AG04450 (cell line): ENCODE data around the gene RANBP6. TPM values are rescaled to one million over a fixed set of nuclear protein-coding genes. Genes with fewer than 3 reads are reported as not detected.

ENCODE experiments used
- CTCF ChIA-PET: fragments of 300-600, 350-600 bp; formaldehyde crosslinking; extraction: SDS; loops from one replicate; lab custom pipeline; 2022; ENCODE audit warnings: antibody characterized with exemption, inconsistent platforms; lab: Charles Lee
- POLR2A ChIA-PET: fragments of 350-600 bp; formaldehyde crosslinking; extraction: SDS; loops from one replicate; lab custom pipeline; 2021; ENCODE audit warnings: antibody characterized with exemption, inconsistent platforms; lab: Yijun Ruan, JAX
- DNase-seq: peaks from one replicate; pipeline ENCODE4 v3.0.0-alpha.2; 2011; ENCODE audit warnings: low read depth, low spot score
- H3K27ac ChIP-seq: one replicate; pipeline ENCODE4 v1.5.1; 2012; ENCODE audit warnings: low read depth, low read length, control low read depth
- H3K27me3 ChIP-seq: one replicate; pipeline ENCODE4 v1.6.0; 2012; ENCODE audit warnings: low read length; ENCODE audit not compliant: control insufficient read depth, insufficient read depth
- H3K4me3 ChIP-seq: 2 replicates; pipeline ENCODE4 v1.5.1; 2011; ENCODE audit warnings: mild to moderate bottlenecking, low read depth, low read length, control low read depth
- H3K9me3 ChIP-seq: 2 replicates; pipeline ENCODE4 v1.5.1; 2012; ENCODE audit warnings: low read length; ENCODE audit not compliant: control insufficient read depth, insufficient read depth
- CTCF ChIP-seq: IDR thresholded peaks from 2 replicates; pipeline ENCODE4 v1.5.1; 2011; ENCODE audit warnings: low read depth, low read length, control low read depth, inconsistent platforms
- polyA plus RNA-seq: library from polyadenylated mRNA; depleted of rRNA; stranded (reverse); fragments of >200 nt; gene quantifications from 2 replicates; pipeline ENCODE4 v1.2.3, GENCODE V29; 2011

The RANBP6 gene
- polyA plus RNA-seq, 1 experiment: 18.9 TPM

GRCh38 chr9:6045364-6045763 lies 29.9 kb upstream of the RANBP6 start:
- Histone ChIP-seq H3K27ac (no peak overlapping the region), H3K27me3 (peaks cover 7% of the 10 kb centered on the region), H3K4me3 (no peak overlapping the region), H3K9me3 (no peaks in the 10 kb centered on the region)
- ChIA-PET CTCF (interaction anchor here (1.5 to 1.9 kb wide), 3 partner anchors 9 to 261 kb away, joined by 4 to 9 read pairs (median 6); no protein-coding TSS in a partner anchor), POLR2A (no interaction called here)
- no peak for DNase-seq
- no peak for TF ChIP-seq CTCF

DNA sequence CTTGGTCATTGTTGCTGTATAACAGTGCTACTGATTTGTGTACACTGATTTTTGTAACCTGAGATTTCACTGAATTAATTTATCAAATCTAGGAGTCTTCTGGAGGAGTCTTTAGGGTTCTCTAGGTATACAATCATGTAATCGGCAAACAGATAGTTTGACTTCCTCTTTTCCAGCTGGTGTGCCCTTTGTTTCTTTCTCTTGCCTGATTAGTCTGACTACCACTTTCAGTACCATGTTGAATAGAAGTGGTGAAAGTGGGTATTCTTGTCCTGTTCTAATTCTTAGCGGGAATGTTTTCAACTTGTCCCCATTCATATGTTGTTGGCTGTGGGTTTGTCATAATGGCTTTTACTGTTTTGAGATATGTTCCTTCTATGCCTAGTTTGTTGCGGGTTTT lies 24.7 kb upstream of the RANBP6 start:
- TF ChIP-seq CTCF: no peak
- CTCF ChIA-PET: interaction anchor here (1.6 to 2.9 kb wide), 2 partner anchors 14 to 153 kb away, joined by 3 to 16 read pairs; no protein-coding TSS in a partner anchor
- peaks cover 6% of the 10 kb centered on the region for H3K27me3 ChIP-seq

GRCh38 chr9:6036391-6036790 lies 21.0 kb upstream of the RANBP6 start:
- POLR2A ChIA-PET: no interaction called here
- DNase-seq: no peak
- TF ChIP-seq CTCF: no peak
- CTCF ChIA-PET: no interaction called here
- Histone ChIP-seq H3K4me3 (no peak overlapping the region), H3K9me3 (no peaks in the 10 kb centered on the region), H3K27ac (no peak overlapping the region), H3K27me3 (peaks cover 10% of the 10 kb centered on the region)

More for the DNA sequence above, 24.7 kb upstream of the RANBP6 start:
- POLR2A ChIA-PET: no interaction called here
- Histone ChIP-seq H3K9me3 (no peaks in the 10 kb centered on the region), H3K27ac (no peak overlapping the region), H3K4me3 (no peak overlapping the region)
- no peak for DNase-seq

- H3K4me3 ChIP-seq: no peak overlapping the region
- no peaks in the 10 kb centered on the region for H3K9me3 ChIP-seq
- no peak for TF ChIP-seq CTCF
- ChIA-PET POLR2A (no interaction called here), CTCF (interaction anchor here (0.9 to 1.4 kb wide), 2 partner anchors 11 to 19 kb away, joined by 3 to 6 read pairs; no protein-coding TSS in a partner anchor)
- DNase-seq: no peak
- peaks cover 5% of the 10 kb centered on the region for H3K27me3 ChIP-seq
- no peak overlapping the region for H3K27ac ChIP-seq
These were observed 19.5 kb upstream of the RANBP6 start for GRCh38 chr9:6034954-6035353.

- H3K27ac ChIP-seq: no peak overlapping the region
- peaks cover 5% of the 10 kb centered on the region for H3K27me3 ChIP-seq
- CTCF ChIA-PET: interaction anchor here (1.2 to 1.5 kb wide), 2 partner anchors 24 to 197 kb away, joined by 3 to 13 read pairs; no protein-coding TSS in a partner anchor
- DNase-seq: no peak
- TF ChIP-seq CTCF: no peak
- no peak overlapping the region for H3K4me3 ChIP-seq
- H3K9me3 ChIP-seq: no peaks in the 10 kb centered on the region
- POLR2A ChIA-PET: interaction anchor here (0.7 kb wide), 1 partner anchor 19 kb away, joined by 4 read pairs; no protein-coding TSS in a partner anchor
These were observed 14.3 kb upstream of the RANBP6 start for GRCh38 chr9:6029604-6030274.
